K562 (cell line): ENCODE results near the gene NECTIN4. TPM values are rescaled to one million over a fixed set of nuclear protein-coding genes. Genes with fewer than 3 reads are reported as not detected.

Experiments
- ATAC-seq: fragments of 200-7000 bp; cut with Tn5 transposase; 3 replicates; pipeline ENCODE4 v1.9.1; 2020; ENCODE audit warnings: moderate library complexity
- BruUV-seq: library from RNA; stranded (reverse); fragments of 400-500 nt; replicated peaks from 2 replicates; lab custom pipeline; 2021; lab: Mats Ljungman, UMichigan
- CTCF ChIA-PET: fragments of 300-600 bp; formaldehyde crosslinking; extraction: SDS; loops from one replicate; lab custom pipeline; 2021; ENCODE audit warnings: low intra/inter-chr PET ratio; lab: Yijun Ruan, JAX
- POLR2A ChIA-PET: fragments of 300-600, 350-650 bp; sonication (Branson Sonifier 250); formaldehyde crosslinking; extraction: SDS; loops from one replicate; lab custom pipeline; 2021; ENCODE audit warnings: antibody characterized with exemption, inconsistent platforms; lab: Yijun Ruan, JAX
- DNase-seq, 4 experiments: peaks; one replicate each; pipeline versions ENCODE4 v3.0.0 to v3.0.0-alpha.2; 2011 to 2018; ENCODE audit warnings: low spot score in 3 of 4, mixed read lengths in 3 of 4; ENCODE audit errors: extremely low read depth in 1 of 4
- FAIRE-seq: peaks from 2 replicates; lab custom pipeline; 2011; peaks lifted over from hg19 to GRCh38; lab: Jason Lieb, UNC
- H2AFZ ChIP-seq: 2 replicates; pipeline ENCODE4 v1.6.0; 2011; ENCODE audit warnings: low read depth, low read length, control low read depth, inconsistent platforms
- H3K27ac ChIP-seq: fragments of 200-600 bp; 3 replicates; pipeline ENCODE4 v1.8.0; 2011; ENCODE audit warnings: low read depth, mild to moderate bottlenecking, control low read depth, inconsistent platforms, low read length, moderate library complexity, mixed read lengths; ENCODE audit errors: extremely low read depth
- H3K27me3 ChIP-seq, 2 experiments: fragments of 300-600 bp in 1 of 2; 2 replicates in 1 of 2; 3 replicates in 1 of 2; pipeline versions ENCODE4 v1.6.0 to v1.8.0; 2011; ENCODE audit warnings: inconsistent platforms in 2 of 2, low read length in 2 of 2, mild to moderate bottlenecking in 1 of 2, mixed read lengths in 1 of 2, moderate library complexity in 1 of 2; ENCODE audit not compliant: control insufficient read depth in 2 of 2, insufficient read depth in 2 of 2
- H3K36me3 ChIP-seq: fragments of 300-600 bp; 3 replicates; pipeline ENCODE4 v1.8.0; 2011; ENCODE audit warnings: mild to moderate bottlenecking, low read length, inconsistent platforms; ENCODE audit not compliant: control insufficient read depth, insufficient read depth
- H3K4me1 ChIP-seq, 2 experiments: fragments of 200-600 bp in 1 of 2; replicated peaks in 1 of 2; 2 replicates in 1 of 2; 3 replicates in 1 of 2; pipeline versions ENCODE4 v1.5.1 to v1.8.0; 2011; ENCODE audit warnings: inconsistent platforms in 2 of 2, low read length in 2 of 2, mild to moderate bottlenecking in 1 of 2, mixed read lengths in 1 of 2, moderate library complexity in 1 of 2; ENCODE audit not compliant: control insufficient read depth in 2 of 2, insufficient read depth in 2 of 2
- H3K4me2 ChIP-seq: 2 replicates; pipeline ENCODE4 v1.6.1; 2011; ENCODE audit warnings: low read length, control low read depth, inconsistent platforms, mixed read lengths; ENCODE audit not compliant: insufficient read depth
- H3K4me3 ChIP-seq: fragments of 200-600 bp; sonication (generic), shearing (Covaris generic); 2 replicates; pipeline ENCODE4 v1.5.1; 2016; ENCODE audit warnings: control low read depth, inconsistent platforms
- H3K79me2 ChIP-seq: fragments of 200-600 bp; 3 replicates; pipeline ENCODE4 v1.8.0; 2011; ENCODE audit warnings: low read length, inconsistent platforms; ENCODE audit not compliant: control insufficient read depth, insufficient read depth
- H3K9ac ChIP-seq, 2 experiments: 2 replicates each; pipeline versions ENCODE4 v1.6.0 to v1.6.1; 2011; ENCODE audit warnings: low read depth in 2 of 2, low read length in 2 of 2, control low read depth in 1 of 2, inconsistent platforms in 1 of 2, mild to moderate bottlenecking in 1 of 2, mixed read lengths in 1 of 2; ENCODE audit not compliant: insufficient read depth in 1 of 2
- H3K9me1 ChIP-seq: one replicate; pipeline ENCODE4 v1.6.0; 2011; ENCODE audit warnings: inconsistent platforms, mild to moderate bottlenecking, low read length, moderate library complexity; ENCODE audit not compliant: control insufficient read depth, insufficient read depth
- H3K9me3 ChIP-seq: replicated peaks from 2 replicates; pipeline ENCODE4 v1.5.1; 2011; ENCODE audit warnings: low read depth, low read length, inconsistent platforms; ENCODE audit not compliant: control insufficient read depth, insufficient read depth
- H4K20me1 ChIP-seq: replicated peaks from 2 replicates; pipeline ENCODE4 v1.6.1; 2011; ENCODE audit warnings: low read length, inconsistent platforms, mixed read lengths; ENCODE audit not compliant: control insufficient read depth, insufficient read depth
- ARID2 ChIP-seq: fragments of 450-650 bp; IDR thresholded peaks from 2 replicates; pipeline ENCODE4 v1.6.1; 2017; ENCODE audit warnings: antibody characterized with exemption, mild to moderate bottlenecking
- CC2D1A ChIP-seq: fragments of 450-650 bp; IDR thresholded peaks from 2 replicates; pipeline ENCODE4 v1.6.1; 2017; ENCODE audit warnings: mild to moderate bottlenecking
- HDAC1 ChIP-seq, 2 experiments: fragments of 450-650 bp; IDR thresholded peaks; 2 replicates each; pipeline ENCODE4 v1.6.1; 2016 to 2017; ENCODE audit warnings: inconsistent platforms in 1 of 2, mild to moderate bottlenecking in 1 of 2, moderate library complexity in 1 of 2
- KDM1A ChIP-seq, 2 experiments: fragments of 450-650 bp; IDR thresholded peaks; 2 replicates each; pipeline ENCODE4 v1.6.1; 2016; ENCODE audit warnings: mild to moderate bottlenecking in 2 of 2
- KDM5B ChIP-seq: fragments of 200-600 bp; sonication (generic); IDR thresholded peaks from 2 replicates; pipeline ENCODE4 v1.6.1; 2012; ENCODE audit warnings: low read depth, mild to moderate bottlenecking, moderate library complexity, low read length, control low read depth, inconsistent platforms; ENCODE audit not compliant: insufficient replicate concordance
- LARP7 ChIP-seq: fragments of 450-650 bp; IDR thresholded peaks from 2 replicates; pipeline ENCODE4 v1.6.1; 2016
- MTA1 ChIP-seq: fragments of 450-650 bp; IDR thresholded peaks from 2 replicates; pipeline ENCODE4 v1.6.1; 2017; ENCODE audit warnings: borderline replicate concordance
- OTX1 ChIP-seq: fragments of 450-650 bp; formaldehyde crosslinking; IDR thresholded peaks from 2 replicates; pipeline ENCODE4 v1.4.0; 2022; ENCODE audit warnings: mild to moderate bottlenecking
- PHF21A ChIP-seq: fragments of 450-650 bp; IDR thresholded peaks from 2 replicates; pipeline ENCODE4 v1.6.1; 2017; ENCODE audit warnings: low read depth, borderline replicate concordance
- RBBP5 ChIP-seq: fragments of 200-600 bp; sonication (generic); IDR thresholded peaks from 2 replicates; pipeline ENCODE4 v1.6.1; 2012; ENCODE audit warnings: borderline replicate concordance, mild to moderate bottlenecking, low read length, control low read depth, inconsistent platforms; ENCODE audit not compliant: insufficient read depth, poor library complexity, severe bottlenecking
- RBM17 ChIP-seq: fragments of 200-400 bp; formaldehyde crosslinking; IDR thresholded peaks from 2 replicates; pipeline ENCODE4 v1.6.1; 2017; ENCODE audit warnings: low read depth, mild to moderate bottlenecking, low read length, borderline replicate concordance
- SAP30 ChIP-seq: fragments of 200-600 bp; sonication (generic); IDR thresholded peaks from 2 replicates; pipeline ENCODE4 v1.6.1; 2012; ENCODE audit warnings: borderline replicate concordance, low read depth, mild to moderate bottlenecking, moderate library complexity, low read length, control low read depth, inconsistent platforms; ENCODE audit not compliant: insufficient read depth, poor library complexity, severe bottlenecking
- SMARCE1 ChIP-seq: fragments of 450-650 bp; IDR thresholded peaks from 2 replicates; pipeline ENCODE4 v1.7.1; 2016; ENCODE audit warnings: mild to moderate bottlenecking
- SRSF3 ChIP-seq: fragments of 200-400 bp; formaldehyde crosslinking; IDR thresholded peaks from 2 replicates; pipeline ENCODE4 v1.6.1; 2016; ENCODE audit warnings: mild to moderate bottlenecking, low read length, moderate library complexity; ENCODE audit not compliant: insufficient read depth
- ZFX ChIP-seq: sonication (generic); formaldehyde crosslinking; IDR thresholded peaks from 2 replicates; pipeline ENCODE4 v1.8.0; 2022; ENCODE audit warnings: mild to moderate bottlenecking, missing genetic modification reagents, moderate library complexity
- ZNF263 ChIP-seq: sonication (generic); formaldehyde crosslinking; IDR thresholded peaks from 2 replicates; pipeline ENCODE4 v1.8.0; 2022; ENCODE audit warnings: mild to moderate bottlenecking, missing genetic modification reagents, borderline replicate concordance
- ZNF444 ChIP-seq: fragments of 250-450 bp; sonication (Bioruptor Pico); IDR thresholded peaks from 2 replicates; pipeline ENCODE4 v1.4.0; 2020; ENCODE audit warnings: mild to moderate bottlenecking, moderate library complexity
- WGBS: fragments of 100-300 bp; shearing (Covaris generic); methylation state at CpG from one replicate; pipeline ENCODE4 v1.1.6; 2016; ENCODE audit warnings: low coverage, mixed read lengths; ENCODE audit not compliant: insufficient coverage; ENCODE audit errors: missing lambda C conversion rate; 5-methylcytosine and 5-hydroxymethylcytosine counted together
- in situ Hi-C: fragments of 300-500 bp; cut with MboI; formaldehyde crosslinking; loops from 4 replicates; pipeline ENCODE4 v1.15.0; 2018; ENCODE audit warnings: inconsistent platforms, mixed read lengths
- intact Hi-C: fragments of 100-400 bp; cut with micrococcal nuclease; formaldehyde crosslinking; loops from 2 replicates; pipeline ENCODE4 v1.14.2; 2022
- polyA plus RNA-seq, 8 experiments: library from polyadenylated mRNA; depleted of rRNA in 4 of 8; stranded (reverse) in 5 of 8; unstranded in 3 of 8; fragments of >200 nt; fragmentation: Nextera tagmentation in 2 of 8; fragmentation: Illumina TruSeq in 1 of 8; extraction: Ambion mirVana in 2 of 8; extraction: Trizol in 1 of 8; gene quantifications; 2 replicates each; pipeline versions ENCODE4 v1.2.1 to v1.2.3, GENCODE V29; 2011 to 2014; ENCODE audit warnings: inconsistent platforms in 1 of 8, missing spikeins in 1 of 8
- total RNA-seq, 7 experiments: library from RNA; depleted of rRNA in 6 of 7; stranded (reverse); fragments of >200 nt in 6 of 7; fragmentation: Illumina TruSeq in 2 of 7; extraction: Trizol in 2 of 7; gene quantifications; 2 replicates each; pipeline versions ENCODE4 v1.2.1 to v1.2.3, GENCODE V29; 2011 to 2021; ENCODE audit warnings: low replicate concordance in 1 of 7
- TF ChIP-seq, protein P1 (sequence below): fragments of 450-650 bp; formaldehyde crosslinking; IDR thresholded peaks from 2 replicates; pipeline ENCODE4 v1.4.0; 2022; ENCODE audit warnings: mild to moderate bottlenecking, moderate library complexity
- TF ChIP-seq, protein P2 (sequence below), 3 experiments: fragments of 200-800 bp in 1 of 3; sonication (Bioruptor generic) in 1 of 3; sonication (generic) in 1 of 3; formaldehyde crosslinking in 1 of 3; IDR thresholded peaks; 2 replicates each; pipeline versions ENCODE4 v1.6.1 to v1.8.0; 2016 to 2022; ENCODE audit warnings: mild to moderate bottlenecking in 2 of 3, missing compliant biosample characterization in 2 of 3, missing genetic modification characterization in 2 of 3, missing genetic modification reagents in 1 of 3

Gene NECTIN4
- total and polyA plus RNA-seq, 9 of the 15 experiments (the other 6 are each of a cell fraction or from before 2014, with no cell fraction given) = 0.01 to 0.09 TPM; not detected in 7

DNA sequence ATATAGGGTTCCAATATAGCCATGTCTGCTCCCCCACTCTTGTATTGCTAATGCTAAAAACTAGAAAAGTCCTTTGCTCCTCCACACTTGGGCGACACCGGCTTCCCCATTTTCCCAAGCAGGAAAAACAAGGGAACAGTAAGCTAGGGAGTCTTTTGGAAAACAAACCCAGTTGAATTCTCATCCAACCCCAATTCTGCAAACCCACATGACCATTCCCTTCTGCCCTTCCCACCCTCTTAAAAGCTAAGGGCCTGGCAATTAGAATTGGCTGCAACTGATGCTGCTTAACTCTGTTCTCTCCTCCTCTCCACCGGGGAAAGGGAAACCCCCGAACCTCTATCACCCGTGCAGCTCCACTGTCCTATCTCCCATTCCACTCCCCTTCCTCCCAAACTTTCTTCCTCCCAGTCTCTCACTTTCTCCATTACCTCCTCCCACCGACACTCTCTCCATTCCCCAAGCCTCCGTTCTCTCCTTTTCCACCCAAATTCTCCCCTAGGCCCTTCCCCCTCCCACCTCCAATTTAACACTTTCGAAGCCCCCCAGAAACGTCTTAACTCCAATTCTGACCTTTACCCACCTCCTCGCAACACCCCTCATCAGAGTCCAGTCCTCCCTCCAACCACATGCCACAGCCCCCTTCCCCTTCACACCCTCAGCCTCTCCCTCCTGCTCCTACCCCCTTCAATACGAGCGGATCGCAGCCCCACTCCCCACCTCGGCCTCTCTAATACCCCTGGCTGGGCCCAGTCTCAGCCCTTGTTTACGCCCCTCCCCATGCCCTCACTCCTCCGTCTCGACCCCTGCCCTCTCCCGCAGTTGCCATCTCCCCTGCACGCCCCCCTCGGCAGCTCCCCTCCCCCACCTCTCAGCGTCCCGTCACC lies 42.4 kb upstream of the NECTIN4 start:
- intact Hi-C loops (loop anchor here (1.0 to 10.0 kb wide), 4 partner anchors 12 to 407 kb away; partner anchors contain the start of gene PPOX), in situ Hi-C loops (no loop called here)
- ChIA-PET POLR2A (interaction anchor here (0.5 to 4.2 kb wide), 15 partner anchors 7 to 289 kb away, joined by 3 to 20 read pairs (median 4); partner anchors contain the start of genes NIT1, PFDN2, PPOX and UFC1), CTCF (no interaction called here)
- Histone ChIP-seq H3K36me3 (peaks cover 40% of the 10 kb centered on the region), H2AFZ (peak overlapping the region; percentile 94), H3K79me2 (peaks cover 59% of the 10 kb centered on the region), H3K4me3 (peak overlapping the region; percentile 57), H3K9ac (peak overlapping the region; percentile 90), H3K4me1 (peaks cover 7 to 15% of the 10 kb centered on the region in 2 experiments; a peak in 3 of 5 replicates), H3K27me3 (no peaks in the 10 kb centered on the region), H3K4me2 (peak overlapping the region; percentile 97), H3K27ac (peak overlapping the region; percentile 89), H3K9me3 (no peaks in the 10 kb centered on the region), H3K9me1 (no peaks in the 10 kb centered on the region), H4K20me1 (no peaks in the 10 kb centered on the region)
- FAIRE-seq = peak; percentile 40
- peak; percentile 13; the same call in 1 of the 3 replicates for ATAC-seq
- 4% methylated on average over 13 of the region's 22 CpGs for WGBS
- peak in 2 of 4 experiments; percentile 26 to 43 for DNase-seq
- BruUV-seq = no TSS peak
- TF ChIP-seq SRSF3 (0 out of 2 replicates have a peak, but pooled peaks have one; percentile 55), SAP30 (peak; percentile 31), KDM1A (IDR thresholded peaks at IDR 0.05) (peak; percentile 11 to 16; a peak in 1 of 4 replicates), LARP7 (peak; percentile 98), ARID2 (0 out of 2 replicates have a peak, but pooled peaks have one; percentile 19), KDM5B (peak; percentile 16), CC2D1A (peak; percentile 80), RBBP5 (peak; percentile 7), RBM17 (no peak), OTX1 (CRISPR knock-in tag) (peak; percentile 7), ZNF263 (CRISPR knock-in tag) (peak; percentile 90), SMARCE1 (peak; percentile 70), PHF21A (peak; percentile 56; the same call in 1 of the 2 replicates), ZNF444 (CRISPR knock-in tag) (no peak), MTA1 (peak; percentile 70; the same call in 1 of the 2 replicates), HDAC1 (IDR thresholded peaks at IDR 0.05) (peak in 1 of 2 experiments; percentile 88; a peak in 2 of 4 replicates), ZFX (0 out of 2 replicates have a peak, but pooled peaks have one; percentile 63)
- TF ChIP-seq, protein P1, sequence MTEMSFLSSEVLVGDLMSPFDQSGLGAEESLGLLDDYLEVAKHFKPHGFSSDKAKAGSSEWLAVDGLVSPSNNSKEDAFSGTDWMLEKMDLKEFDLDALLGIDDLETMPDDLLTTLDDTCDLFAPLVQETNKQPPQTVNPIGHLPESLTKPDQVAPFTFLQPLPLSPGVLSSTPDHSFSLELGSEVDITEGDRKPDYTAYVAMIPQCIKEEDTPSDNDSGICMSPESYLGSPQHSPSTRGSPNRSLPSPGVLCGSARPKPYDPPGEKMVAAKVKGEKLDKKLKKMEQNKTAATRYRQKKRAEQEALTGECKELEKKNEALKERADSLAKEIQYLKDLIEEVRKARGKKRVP = no peak
- TF ChIP-seq, protein P2, sequence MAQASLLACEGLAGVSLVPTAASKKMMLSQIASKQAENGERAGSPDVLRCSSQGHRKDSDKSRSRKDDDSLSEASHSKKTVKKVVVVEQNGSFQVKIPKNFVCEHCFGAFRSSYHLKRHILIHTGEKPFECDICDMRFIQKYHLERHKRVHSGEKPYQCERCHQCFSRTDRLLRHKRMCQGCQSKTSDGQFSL (CRISPR knock-in tag; IDR thresholded peaks at IDR 0.05) = no peak
- TF ChIP-seq, protein P2 (tag; IDR thresholded peaks at IDR 0.05) = 0 out of 4 replicates have a peak, but pooled peaks of 1 of the 2 experiments have one; percentile 18
